Small intestine (tissue), 16 donors: Measurements from ENCODE around the gene MOGAT3. TPM values are rescaled to one million over a fixed set of nuclear protein-coding genes. Genes with fewer than 3 reads are reported as not detected.

Source experiments
- DNase-seq, 2 donors: peaks; one replicate each; pipeline versions ENCODE4 v3.0.0 to v3.0.0-alpha.2; 2013
- FAIRE-seq: peaks from 2 replicates; lab custom pipeline; 2012; peaks lifted over from hg19 to GRCh38; lab: Jason Lieb, UNC
- H3K27ac ChIP-seq, 3 donors: one replicate each; pipeline ENCODE4 v1.5.1; 2013; ENCODE audit warnings: low read length in 2 of 3, mild to moderate bottlenecking in 2 of 3, control low read depth in 1 of 3, inconsistent platforms in 1 of 3, low read depth in 1 of 3, moderate library complexity in 1 of 3
- H3K27me3 ChIP-seq, 3 donors: one replicate each; pipeline ENCODE4 v1.6.1; 2013; ENCODE audit warnings: low read length in 3 of 3, inconsistent platforms in 1 of 3; ENCODE audit not compliant: control insufficient read depth in 3 of 3, insufficient read depth in 3 of 3
- H3K36me3 ChIP-seq, 3 donors: one replicate each; pipeline ENCODE4 v1.6.1; 2013; ENCODE audit warnings: low read length in 3 of 3, inconsistent platforms in 1 of 3, low read depth in 1 of 3, mild to moderate bottlenecking in 1 of 3, moderate library complexity in 1 of 3; ENCODE audit not compliant: control insufficient read depth in 3 of 3, insufficient read depth in 2 of 3
- H3K4me1 ChIP-seq, 3 donors: one replicate each; pipeline ENCODE4 v1.6.1; 2013; ENCODE audit warnings: low read length in 2 of 3, inconsistent platforms in 1 of 3, low read depth in 1 of 3, mild to moderate bottlenecking in 1 of 3, moderate library complexity in 1 of 3; ENCODE audit not compliant: control insufficient read depth in 3 of 3, insufficient read depth in 2 of 3
- H3K4me3 ChIP-seq, 3 donors: one replicate each; pipeline ENCODE4 v1.5.1; 2013; ENCODE audit warnings: low read length in 3 of 3, control low read depth in 1 of 3, inconsistent platforms in 1 of 3, low read depth in 1 of 3, mild to moderate bottlenecking in 1 of 3, moderate library complexity in 1 of 3
- H3K9me3 ChIP-seq, 2 donors: one replicate each; pipeline ENCODE4 v1.6.1; 2013; ENCODE audit warnings: low read depth in 1 of 2, low read length in 1 of 2; ENCODE audit not compliant: control insufficient read depth in 2 of 2, insufficient read depth in 1 of 2
- WGBS, 3 donors: extraction: QIAGEN DNeasy Blood & Tissue Kit; methylation state at CpG; one replicate each; pipeline ENCODE4 v1.1.7; 2013; 5-methylcytosine and 5-hydroxymethylcytosine counted together
- long read RNA-seq, 10 donors: transcript quantifications; one replicate each; lab custom pipeline, GENCODE V29; 2026
- polyA plus RNA-seq, 4 donors: library from polyadenylated mRNA; stranded (reverse) in 3 of 4; unstranded in 1 of 4; fragments of 200-250 nt in 3 of 4; fragments of 120-200 nt in 1 of 4; gene quantifications; one replicate each; pipeline versions ENCODE4 v1.2.1 to v1.2.3, GENCODE V29; 2013
- donor health status: healthy with polysubstance abuse.
- donor health status: control.
- donor health status: control.
- donor health status: Bipolar disorder and iron deficiency.
- donor health status: healthy.

Gene MOGAT3
- 10 to 100 TPM; 15.4 to 69.3 (median 61.1) TPM for polyA plus RNA-seq
- long read RNA-seq, donor 1, transcript MOGAT3-201 (7 exons, 2,132 nt) = major isoform, 8 of 39 reads
- long read RNA-seq, donor 1, transcript MOGAT3-204 (3 exons, 673 nt) = minor isoform, 5 of 39 reads
- long read RNA-seq, donor 1, partial matches to known transcripts = 24 of 39 reads
- long read RNA-seq, donor 1, other reads (novel, unspliced or antisense) = 0 of 39 reads
- long read RNA-seq, donor 2, partial matches to known transcripts = 6 of 10 reads
- long read RNA-seq, donor 2, other reads (novel, unspliced or antisense) = 0 of 10 reads
- long read RNA-seq, donor 3, partial matches to known transcripts = 0 of 1 reads
- long read RNA-seq, donor 3, other reads (novel, unspliced or antisense) = 0 of 1 reads
- long read RNA-seq, donor 4 = 0 reads
- long read RNA-seq, donor 5 = 0 reads
- long read RNA-seq, donor 6, partial matches to known transcripts = 0 of 2 reads
- long read RNA-seq, donor 6, other reads (novel, unspliced or antisense) = 0 of 2 reads
- long read RNA-seq, donor 7 = 0 reads
- long read RNA-seq, donor 8 = 0 reads
- long read RNA-seq, donor 9, partial matches to known transcripts = 0 of 1 reads
- long read RNA-seq, donor 9, other reads (novel, unspliced or antisense) = 0 of 1 reads
- long read RNA-seq, donor 10, partial matches to known transcripts = 0 of 4 reads
- long read RNA-seq, donor 10, other reads (novel, unspliced or antisense) = 0 of 4 reads

GRCh38 chr7:101200862-101201599 is at the start of gene MOGAT3:
Gene MOGAT3 (minus strand): TSS chr7:101201036. CDS start chr7:101200854, 182 bp downstream.
- H3K27me3 ChIP-seq = peaks cover 0 to 12% (median 9%) of the 10 kb centered on the region in 3 donors
- DNase-seq (peak; percentile 95 to 99), FAIRE-seq (no peak)
- H3K4me3 ChIP-seq = peak within 1 kb of the TSS in 2 of 3 donors; percentile 83 to 85
- H3K4me1 ChIP-seq = peaks cover 0 to 20% (median 0%) of the 10 kb centered on the region in 3 donors
- 10 to 19% (median 16%) methylated on average over 20 to 21 of the region's 21 CpGs for WGBS, 3 donors
- peaks cover 0 to 32% (median 0%) of the 10 kb centered on the region in 3 donors for H3K36me3 ChIP-seq
- peak within 1 kb of the TSS; percentile 85 to 97 (median 94) for H3K27ac ChIP-seq
- H3K9me3 ChIP-seq = no peaks in the 10 kb centered on the region

GRCh38 chr7:101250324-101250723 is 49.5 kb upstream of the MOGAT3 start:
- Histone ChIP-seq H3K27me3 (no peaks in the 10 kb centered on the region), H3K27ac (no peak overlapping the region), H3K4me1 (peaks cover 3 to 9% (median 4%) of the 10 kb centered on the region in 3 donors), H3K4me3 (peak overlapping the region in 1 of 3 donors; percentile 7), H3K9me3 (no peaks in the 10 kb centered on the region), H3K36me3 (peaks cover 0 to 18% (median 3%) of the 10 kb centered on the region in 3 donors)
- 88 to 92% (median 89%) methylated on average over 3 of the region's 3 CpGs for WGBS, 3 donors
- FAIRE-seq = no peak
- DNase-seq = no peak

DNA sequence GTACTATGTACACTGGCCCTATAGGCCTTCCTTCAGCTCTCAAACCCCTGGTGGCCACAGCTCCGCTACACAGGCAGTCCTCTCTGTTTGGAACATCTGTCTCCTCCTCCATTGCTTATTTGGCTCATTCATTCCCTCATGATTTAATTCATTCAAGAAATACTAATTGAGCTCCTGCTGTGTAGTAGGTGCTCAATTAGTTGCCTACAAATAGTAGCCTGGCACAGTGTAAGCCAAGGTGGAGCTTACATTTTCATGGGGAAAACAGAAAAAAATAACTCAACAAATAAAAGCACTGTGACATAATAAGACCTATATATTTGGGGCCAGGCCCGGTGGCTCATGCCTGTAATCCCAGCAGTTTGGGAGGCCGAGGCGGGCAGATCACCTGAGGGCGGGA is 47.4 kb upstream of the MOGAT3 start:
- H3K4me3 ChIP-seq = no peak overlapping the region
- H3K27me3 ChIP-seq = no peaks in the 10 kb centered on the region
- H3K27ac ChIP-seq = no peak overlapping the region
- peaks cover 3 to 19% (median 6%) of the 10 kb centered on the region in 3 donors for H3K4me1 ChIP-seq
- peaks cover 0 to 24% (median 3%) of the 10 kb centered on the region in 3 donors for H3K36me3 ChIP-seq
- H3K9me3 ChIP-seq = no peaks in the 10 kb centered on the region
- 96 to 99% (median 98%) methylated on average over 5 of the region's 5 CpGs for WGBS, 3 donors
- FAIRE-seq (no peak), DNase-seq (no peak)

- H3K27ac ChIP-seq = peak overlapping the region in 2 of 3 donors; percentile 97 to 98
- H3K4me1 ChIP-seq = peaks cover 1 to 23% (median 3%) of the 10 kb centered on the region in 3 donors
- H3K9me3 ChIP-seq = no peaks in the 10 kb centered on the region
- H3K4me3 ChIP-seq = peak overlapping the region in 2 of 3 donors; percentile 76
- DNase-seq (no peak), FAIRE-seq (no peak)
- 28 to 34% (median 31%) methylated on average over 32 of the region's 32 CpGs for WGBS, 3 donors
- H3K36me3 ChIP-seq = peaks cover 0 to 44% (median 5%) of the 10 kb centered on the region in 3 donors
- H3K27me3 ChIP-seq = no peaks in the 10 kb centered on the region
Measured at GRCh38 chr7:101245147-101245668, 44.4 kb upstream of the MOGAT3 start.

DNA sequence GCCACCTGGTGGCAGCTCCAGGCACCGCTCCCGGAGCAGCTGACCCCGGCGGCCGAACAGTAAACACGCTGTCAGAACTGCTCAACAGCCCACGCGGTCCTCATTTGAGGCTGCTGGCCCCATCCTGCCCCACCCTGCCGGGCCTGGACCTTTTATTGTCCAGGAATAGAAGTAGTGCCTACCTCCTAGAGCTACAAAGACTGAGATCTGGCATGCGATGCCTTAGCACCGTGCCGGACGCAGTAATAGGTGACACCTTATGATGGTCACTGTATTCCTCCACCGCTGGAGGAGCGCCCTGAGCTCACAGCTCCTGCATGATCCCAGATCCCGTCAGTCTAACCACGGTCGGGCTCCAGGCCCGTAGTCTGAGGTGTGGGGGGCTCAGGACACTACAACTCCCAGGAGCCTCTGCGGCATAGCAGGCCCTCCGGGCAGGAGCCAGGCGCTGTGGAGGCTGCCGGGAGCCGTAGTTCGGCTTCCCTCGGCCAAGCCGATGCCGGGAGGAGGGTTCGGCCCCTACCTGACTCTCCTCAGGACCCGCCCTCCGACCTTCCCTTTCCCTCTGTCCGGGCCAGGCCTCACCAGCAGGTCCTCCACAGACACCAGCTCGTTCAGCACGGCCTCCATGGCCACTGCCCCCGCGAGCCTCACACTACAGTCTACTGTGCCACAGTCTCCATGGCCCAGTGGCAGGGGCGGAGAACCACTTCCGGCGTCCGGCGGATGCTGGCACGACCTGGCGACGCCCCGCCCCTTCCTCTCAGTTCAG is 43.7 kb upstream of the MOGAT3 start, which contains the start of gene FIS1:
FIS1 (minus strand) TSS at position 707 of the 772 bp plus-strand sequence; CDS start at position 630, 77 bp downstream.
- no peaks in the 10 kb centered on the region for H3K9me3 ChIP-seq
- peaks cover 1 to 30% (median 3%) of the 10 kb centered on the region in 3 donors for H3K4me1 ChIP-seq
- WGBS, 3 donors = 0% methylated on average over 45 of the region's 45 CpGs
- H3K4me3 ChIP-seq = peak within 1 kb of the TSS; percentile 63 to 76 (median 76)
- DNase-seq (peak; percentile 91 to 98), FAIRE-seq (no peak)
- peaks cover 0 to 47% (median 8%) of the 10 kb centered on the region in 3 donors for H3K36me3 ChIP-seq
- H3K27me3 ChIP-seq = no peaks in the 10 kb centered on the region
- H3K27ac ChIP-seq = peak within 1 kb of the TSS; percentile 85 to 98 (median 97)

DNA sequence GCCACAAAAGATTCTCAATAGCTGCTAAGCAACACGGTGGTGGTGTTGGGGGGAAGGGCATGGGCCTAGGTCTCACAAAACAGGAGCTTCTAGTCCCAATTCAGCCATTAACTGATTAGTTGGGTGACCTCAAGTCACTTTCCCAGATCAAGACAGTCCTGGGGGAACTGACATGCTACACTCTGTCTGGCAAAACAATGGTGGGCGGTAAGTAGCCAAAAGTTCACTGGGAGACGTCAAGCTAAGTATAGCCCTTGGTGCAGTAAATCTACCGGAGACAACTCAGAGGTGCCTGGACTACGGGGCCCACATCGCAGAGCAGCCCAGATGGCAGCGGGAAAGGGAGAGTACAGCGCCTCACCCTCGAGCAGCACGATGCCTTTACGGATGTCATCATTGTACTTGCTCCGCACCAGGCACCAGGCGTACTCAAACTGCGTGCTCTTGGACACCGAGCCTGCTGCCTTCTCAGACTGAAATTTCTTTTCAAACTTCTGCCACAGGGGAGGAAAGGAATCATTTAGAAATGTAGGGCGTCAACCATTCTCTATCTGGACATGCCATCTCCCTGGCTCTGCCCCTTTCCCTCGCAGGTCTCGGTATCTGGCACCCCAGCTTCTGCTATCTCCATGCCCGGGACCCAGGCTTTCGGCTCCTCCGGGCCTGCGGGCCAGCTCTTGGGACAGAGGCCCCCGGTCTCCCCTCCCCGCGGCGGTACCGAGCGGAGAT is 43.0 kb upstream of the MOGAT3 start:
- H3K4me1 ChIP-seq = peaks cover 1 to 37% (median 3%) of the 10 kb centered on the region in 3 donors
- DNase-seq (peak in 1 of 2 donors; percentile 52), FAIRE-seq (no peak)
- WGBS, 3 donors = 9 to 18% (median 13%) methylated on average over 28 of the region's 28 CpGs
- peak overlapping the region; percentile 85 to 98 (median 97) for H3K27ac ChIP-seq
- H3K27me3 ChIP-seq = no peaks in the 10 kb centered on the region
- H3K4me3 ChIP-seq = peak overlapping the region; percentile 63 to 76 (median 76)
- H3K36me3 ChIP-seq = peaks cover 0 to 48% (median 5%) of the 10 kb centered on the region in 3 donors
- H3K9me3 ChIP-seq = no peaks in the 10 kb centered on the region
